SK-N-SH (cell line): Measurements from ENCODE around the gene TXNDC11.

Experiments
- CHD2 ChIP-seq: fragments of 150-350 bp; IDR thresholded peaks from 2 replicates; pipeline ENCODE4 v1.6.1; 2018; ENCODE audit warnings: low read length; ENCODE audit not compliant: partially characterized antibody
- CTCF ChIP-seq: fragments of 200-600 bp; sonication (generic); IDR thresholded peaks from 2 replicates; pipeline ENCODE4 v1.6.1; 2017; ENCODE audit warnings: antibody characterized with exemption, mild to moderate bottlenecking, moderate library complexity
- EZH2phosphoT487 ChIP-seq: fragments of 200-600 bp; sonication (generic); IDR thresholded peaks from 2 replicates; pipeline ENCODE4 v1.6.1; 2017; ENCODE audit warnings: low read depth, mixed run types, mild to moderate bottlenecking, antibody characterized with exemption, moderate library complexity, borderline replicate concordance
- NFIC ChIP-seq: IDR thresholded peaks from 2 replicates; pipeline ENCODE4 v1.4.0; 2012; ENCODE audit warnings: borderline replicate concordance
- NRF1 ChIP-seq: IDR thresholded peaks from 2 replicates; pipeline ENCODE4 v1.6.1; 2012; ENCODE audit warnings: low read depth, mild to moderate bottlenecking, low read length
- PBX3 ChIP-seq: IDR thresholded peaks from 2 replicates; pipeline ENCODE4; 2012
- POLR2AphosphoS5 ChIP-seq: IDR thresholded peaks from 2 replicates; pipeline ENCODE4 v1.6.1; 2012; ENCODE audit warnings: low read depth, low read length
- RAD21 ChIP-seq: IDR thresholded peaks from 2 replicates; pipeline ENCODE4 v1.6.1; 2012; ENCODE audit warnings: mild to moderate bottlenecking, low read length
- REST ChIP-seq: IDR thresholded peaks from 2 replicates; pipeline ENCODE4 v1.6.1; 2012; ENCODE audit warnings: mild to moderate bottlenecking, low read depth, low read length, moderate library complexity
- SIN3A ChIP-seq: IDR thresholded peaks from 2 replicates; pipeline ENCODE4 v1.6.1; 2012; ENCODE audit warnings: low read depth, mild to moderate bottlenecking, low read length, moderate library complexity, borderline replicate concordance
- TAF1 ChIP-seq: IDR thresholded peaks from 2 replicates; pipeline ENCODE4 v1.6.1; 2012; ENCODE audit warnings: low read depth, mild to moderate bottlenecking, low read length, moderate library complexity, borderline replicate concordance
- USF2 ChIP-seq: fragments of 150-350 bp; IDR thresholded peaks from 2 replicates; pipeline ENCODE4 v1.6.1; 2017; ENCODE audit warnings: antibody characterized with exemption, low read length, low read depth, borderline replicate concordance
- YY1 ChIP-seq: IDR thresholded peaks from 2 replicates; pipeline ENCODE4 v1.4.0; 2012; ENCODE audit warnings: low read depth, mild to moderate bottlenecking

- TF ChIP-seq POLR2AphosphoS5 (no peak), CTCF (no peak), CHD2 (no peak), PBX3 (no peak), RAD21 (no peak), YY1 (no peak), EZH2phosphoT487 (no peak), USF2 (no peak), SIN3A (no peak), NFIC (no peak), TAF1 (no peak), NRF1 (no peak), REST (no peak)
These were observed 73.1 kb downstream of the TXNDC11 start for GRCh38 chr16:11669380-11670146.
